Stimulated activated CD4-positive, alpha-beta T cell treated with anti-CD3 and anti-CD28 coated beads, Interleukin-1b, Interleukin-23, amount 100 ng/mL, for 4 hours (primary cell): ENCODE results near the gene RUVBL1.
"Not testable (repeated sequence)": the region's sequence is repeated elsewhere in the genome, so short reads cannot be mapped to it uniquely, and the experiment has no call there.

Source experiments
- DNase-seq, 2 donors: peaks; one replicate each; pipeline ENCODE4 v3.0.0-alpha.2; 2020; ENCODE audit warnings: low read depth in 2 of 2

The RUVBL1 gene

DNA sequence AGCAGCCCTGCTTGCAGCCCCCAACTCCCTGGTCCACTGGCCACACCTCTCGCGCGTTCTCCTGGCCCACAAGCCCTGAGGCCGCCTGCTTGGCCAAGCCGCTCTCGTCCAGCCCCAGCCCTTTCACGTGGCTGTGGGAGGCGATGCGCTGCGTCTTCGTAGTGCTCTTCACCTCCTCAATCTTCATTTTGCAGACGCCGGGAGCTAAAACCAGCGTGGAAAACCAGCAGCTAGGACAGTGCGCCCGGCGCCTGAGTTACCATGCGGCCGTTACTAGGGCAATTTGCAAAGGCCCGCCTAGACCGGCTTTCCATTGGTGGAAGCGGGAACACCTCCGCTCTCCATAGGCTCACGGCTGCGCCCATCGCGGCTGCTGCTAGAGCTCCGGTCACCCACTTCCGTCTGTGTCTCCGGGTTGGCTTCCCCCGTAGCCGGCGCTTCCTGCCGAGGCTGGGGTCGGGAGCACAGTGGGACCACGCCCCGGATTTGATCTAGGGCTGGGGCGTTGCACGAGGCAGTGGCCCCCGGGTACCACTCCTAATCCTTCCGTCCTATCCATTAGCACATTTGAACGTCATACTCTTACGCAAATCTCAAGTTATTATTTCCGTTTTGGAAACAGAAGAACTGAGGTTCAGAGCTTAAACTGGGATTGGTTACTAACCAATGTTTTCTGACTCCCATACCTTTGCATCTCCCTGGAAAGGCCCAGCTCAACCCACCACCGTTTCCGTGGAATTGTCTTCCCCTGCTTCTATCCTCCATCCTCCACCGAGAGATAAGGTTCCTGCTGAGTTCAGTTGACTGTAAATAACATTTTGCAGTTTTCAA is at the start of gene RUVBL1:
RUVBL1 (minus strand) TSS at position 275 of the 831 bp plus-strand sequence; CDS start at position 187, 88 bp downstream.
- peak; percentile 88 to 91 for DNase-seq

DNA sequence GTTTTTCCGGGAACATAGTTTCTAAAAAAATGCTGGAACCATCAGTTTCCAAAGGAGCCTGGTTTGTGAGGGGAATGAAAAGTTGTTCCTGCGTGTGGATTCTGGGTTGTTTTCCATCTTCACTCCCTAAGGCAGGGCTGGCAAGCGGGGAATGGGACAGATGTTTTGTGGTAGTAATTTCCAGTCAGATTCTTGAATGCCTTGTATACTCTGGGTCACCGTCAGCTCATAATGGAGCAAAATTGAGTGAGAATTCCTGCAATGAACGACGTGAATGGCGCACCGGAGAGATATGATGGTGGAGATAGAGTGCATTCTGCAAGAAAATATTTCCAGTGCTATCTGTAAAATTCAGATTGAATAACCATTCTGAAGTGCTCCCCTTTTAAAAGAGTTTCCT is 49.6 kb upstream of the RUVBL1 start:
- no peak for DNase-seq

DNA sequence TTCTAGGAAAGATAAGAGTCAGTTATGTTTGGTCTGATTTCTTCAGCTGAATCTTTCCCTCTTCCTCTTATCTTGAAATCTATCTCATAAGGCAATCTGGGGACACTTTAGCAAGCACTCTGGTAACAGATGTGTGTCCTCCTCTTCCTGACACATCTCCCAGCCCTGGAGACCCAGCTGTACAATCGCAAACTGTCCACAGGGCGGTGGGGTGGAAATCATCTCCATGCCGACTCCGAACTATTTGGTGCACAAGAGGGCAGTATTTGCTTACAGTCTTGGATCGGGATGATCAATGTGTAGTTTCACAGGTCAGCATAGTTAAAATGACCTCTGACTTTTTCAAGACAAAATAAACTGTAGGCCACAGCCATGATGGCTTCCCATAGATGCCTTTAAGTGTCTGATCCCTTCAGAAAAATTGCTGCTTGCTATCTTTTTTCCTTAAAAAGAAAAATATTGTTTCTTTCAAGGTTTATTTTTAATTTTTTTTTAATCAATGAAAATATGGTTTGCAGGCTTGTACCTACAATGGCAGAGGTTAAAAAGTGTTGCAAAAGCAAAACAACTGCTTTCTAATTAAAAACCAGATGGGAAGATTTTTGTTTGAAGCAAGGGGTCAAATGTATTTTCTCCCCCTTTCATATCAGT is 47.4 kb upstream of the RUVBL1 start:
- DNase-seq: no peak

DNA sequence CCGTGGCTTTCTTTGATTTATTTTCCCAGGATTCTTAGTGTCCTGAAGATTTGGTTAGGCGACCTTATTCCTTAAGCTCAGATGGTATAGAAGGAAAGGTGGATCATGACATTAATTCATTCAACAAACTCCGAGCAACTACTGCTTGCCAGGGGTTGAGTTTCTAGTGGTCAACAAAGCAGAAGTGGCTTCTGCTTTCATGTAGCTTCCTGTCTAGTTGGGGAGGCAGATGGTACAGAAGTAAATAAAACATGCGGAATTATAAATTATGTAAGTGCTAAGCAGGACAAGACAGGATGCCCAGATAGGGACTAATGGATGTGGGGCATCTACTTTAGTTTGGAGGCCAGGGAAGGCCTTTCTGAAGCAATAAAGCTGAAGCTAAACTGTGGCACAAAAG is 45.2 kb upstream of the RUVBL1 start:
- no peak for DNase-seq

DNA sequence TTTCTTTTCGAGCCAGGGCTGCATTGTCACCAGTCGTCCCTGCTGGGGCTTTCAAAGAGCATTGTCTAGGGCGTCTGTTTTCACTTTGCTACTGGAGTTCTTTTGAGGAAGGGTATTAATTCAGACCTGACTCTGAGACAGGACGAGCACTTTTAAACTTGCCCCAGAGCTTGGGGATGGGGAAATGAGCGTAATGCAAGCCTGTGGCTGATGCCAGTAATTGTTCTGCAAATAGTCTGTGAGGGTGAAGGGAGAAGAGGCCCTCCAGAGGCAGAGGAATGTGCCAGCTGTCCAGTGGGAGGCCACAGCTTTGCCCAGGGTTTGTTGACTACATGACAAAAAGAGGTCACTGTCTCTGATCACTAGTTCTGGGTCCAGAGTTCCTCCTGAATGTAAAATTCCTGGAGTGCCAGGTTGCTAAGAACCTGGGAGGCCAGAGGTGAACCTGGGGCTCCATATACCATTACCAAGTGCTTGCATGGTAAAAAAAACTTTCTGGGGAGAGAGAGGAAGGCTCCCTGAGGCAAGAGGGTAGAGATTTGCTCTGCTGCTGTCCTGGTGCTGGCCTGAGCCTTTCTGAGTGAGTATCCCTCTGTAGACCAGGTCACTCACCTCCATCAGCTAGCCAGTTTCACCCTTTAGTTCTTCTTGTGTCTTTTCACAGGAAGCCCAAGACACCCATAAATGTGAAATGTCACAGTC is 44.5 kb upstream of the RUVBL1 start:
- no peak for DNase-seq

DNA sequence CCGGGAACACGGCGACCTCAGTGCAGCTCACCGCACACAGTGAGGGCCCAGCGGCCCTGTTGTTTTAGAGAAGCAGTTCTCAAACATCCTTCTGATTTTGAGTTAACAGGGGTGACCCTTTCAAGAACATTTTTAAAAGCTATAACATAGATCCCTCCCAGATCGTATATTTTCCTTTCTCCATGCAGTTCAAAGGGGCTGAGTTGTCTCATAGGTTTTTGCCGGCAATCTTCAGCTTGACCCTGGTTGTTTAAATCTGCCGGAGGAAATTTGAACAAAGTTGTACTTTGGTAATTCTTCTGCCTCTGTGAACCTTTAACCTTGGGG is 44.0 kb upstream of the RUVBL1 start:
- DNase-seq: no peak

DNA sequence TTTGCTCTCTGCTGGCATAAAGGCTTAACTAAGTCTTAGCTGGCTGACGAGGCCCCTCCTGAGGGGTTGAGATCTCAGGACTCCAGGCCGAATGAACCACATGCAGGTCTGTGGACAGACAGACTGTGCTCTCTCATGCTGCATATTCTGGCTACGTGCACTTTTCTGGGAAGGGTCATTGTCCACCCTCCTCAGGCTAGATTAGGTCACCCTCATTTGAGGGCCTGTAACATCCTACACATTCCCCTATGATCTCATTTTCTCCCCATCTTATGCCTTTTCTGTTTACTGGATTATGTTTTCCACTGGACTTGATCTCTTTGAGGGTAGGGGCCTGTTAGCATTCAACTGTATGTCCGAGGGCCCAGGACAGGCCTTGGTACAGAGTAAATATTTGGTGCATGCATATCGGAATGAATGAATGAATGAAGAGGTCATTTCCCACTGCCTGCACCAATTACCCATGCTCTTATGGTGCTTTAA is 43.4 kb upstream of the RUVBL1 start:
- no peak for DNase-seq

DNA sequence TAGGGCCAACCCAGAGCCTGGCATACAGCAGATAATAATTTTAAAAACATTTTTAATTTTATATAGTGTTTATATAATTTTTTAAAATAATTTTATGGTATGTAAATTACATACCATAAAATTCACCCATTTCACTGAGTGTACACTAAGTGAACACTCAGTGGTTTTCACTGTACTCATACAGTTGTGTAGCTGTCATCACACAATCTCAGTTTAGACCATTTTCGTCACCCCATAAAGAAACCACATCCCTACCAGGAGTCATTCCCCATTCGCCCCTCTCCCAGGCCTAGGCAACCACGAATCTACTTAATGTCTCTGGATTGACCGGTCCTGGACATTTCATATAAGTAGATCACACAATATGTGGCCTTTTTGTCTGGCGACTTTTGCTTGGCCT is 39.8 kb upstream of the RUVBL1 start:
- no peak for DNase-seq

DNA sequence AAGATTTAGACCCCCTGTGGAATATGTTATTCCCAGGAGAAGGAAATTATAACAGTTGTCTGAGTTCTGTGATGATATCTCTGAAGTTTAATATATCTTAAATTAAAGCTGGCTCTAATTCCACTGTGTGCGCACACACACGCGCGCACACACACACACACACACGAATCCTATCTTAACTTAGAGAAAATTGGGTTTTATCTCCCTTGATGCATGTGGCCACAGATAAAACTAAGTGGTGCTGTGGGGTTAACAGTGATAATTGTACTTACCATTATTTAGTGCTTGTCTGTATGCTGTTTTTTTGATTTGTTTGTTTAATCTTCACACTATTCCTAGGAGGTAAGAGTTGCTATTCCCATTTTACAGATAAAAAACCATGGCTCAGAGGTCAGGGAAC is 37.0 kb upstream of the RUVBL1 start:
- DNase-seq: no peak

DNA sequence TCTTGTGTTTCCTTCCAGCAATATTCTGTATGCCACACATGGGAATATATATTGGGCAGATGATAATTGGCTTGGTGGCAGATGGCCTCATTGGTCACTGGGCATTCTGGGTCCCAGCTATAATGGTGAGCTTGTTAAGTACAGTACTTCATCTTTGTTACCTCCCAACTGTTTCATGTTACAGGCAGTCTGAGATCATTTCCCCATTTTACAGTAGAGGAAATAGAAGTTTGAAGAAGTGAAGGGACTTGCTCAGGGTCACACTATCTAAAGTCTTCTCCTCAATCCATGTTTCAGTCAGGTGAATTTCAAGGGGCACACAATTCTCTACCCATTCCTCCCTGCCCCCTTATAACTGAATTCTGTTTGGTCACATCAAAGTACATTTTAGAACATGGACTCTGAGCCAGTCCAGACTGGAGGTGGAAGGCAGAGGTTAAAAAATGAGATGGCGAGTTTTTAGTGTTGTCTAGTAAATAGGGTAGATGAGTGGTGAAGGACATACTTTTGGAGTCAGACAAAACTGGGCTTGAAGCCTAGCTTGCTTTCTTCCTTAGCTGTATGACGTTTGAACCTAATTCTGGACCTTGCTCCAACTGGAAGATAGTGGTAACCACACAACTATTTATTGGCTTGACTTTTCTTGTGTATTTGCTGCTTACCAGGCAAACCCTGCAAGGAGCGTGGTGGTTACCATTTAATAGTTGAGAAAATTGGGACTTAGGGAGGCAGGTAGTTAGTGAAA is 32.2 kb upstream of the RUVBL1 start:
- DNase-seq: no peak

DNA sequence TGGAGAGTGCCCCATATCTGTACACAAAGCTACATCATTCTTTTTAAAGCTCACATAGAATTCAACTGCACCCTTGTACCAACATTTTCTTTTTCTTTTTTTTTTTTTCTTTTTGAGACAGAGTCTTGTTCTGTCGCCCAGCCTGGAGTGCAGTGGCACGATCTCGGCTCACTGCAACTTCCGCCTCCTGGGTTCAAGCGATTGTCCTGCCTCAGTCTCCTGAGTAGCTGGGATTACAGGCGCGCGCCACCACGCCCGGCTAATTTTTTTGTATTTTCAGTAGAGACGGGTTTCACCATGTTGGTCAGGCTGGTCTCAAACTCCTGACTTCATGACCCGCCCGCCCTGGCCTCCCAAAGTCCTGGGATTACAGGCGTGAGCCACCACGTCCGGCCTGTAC is 30.7 kb upstream of the RUVBL1 start:
- DNase-seq: not testable (repeated sequence)

DNA sequence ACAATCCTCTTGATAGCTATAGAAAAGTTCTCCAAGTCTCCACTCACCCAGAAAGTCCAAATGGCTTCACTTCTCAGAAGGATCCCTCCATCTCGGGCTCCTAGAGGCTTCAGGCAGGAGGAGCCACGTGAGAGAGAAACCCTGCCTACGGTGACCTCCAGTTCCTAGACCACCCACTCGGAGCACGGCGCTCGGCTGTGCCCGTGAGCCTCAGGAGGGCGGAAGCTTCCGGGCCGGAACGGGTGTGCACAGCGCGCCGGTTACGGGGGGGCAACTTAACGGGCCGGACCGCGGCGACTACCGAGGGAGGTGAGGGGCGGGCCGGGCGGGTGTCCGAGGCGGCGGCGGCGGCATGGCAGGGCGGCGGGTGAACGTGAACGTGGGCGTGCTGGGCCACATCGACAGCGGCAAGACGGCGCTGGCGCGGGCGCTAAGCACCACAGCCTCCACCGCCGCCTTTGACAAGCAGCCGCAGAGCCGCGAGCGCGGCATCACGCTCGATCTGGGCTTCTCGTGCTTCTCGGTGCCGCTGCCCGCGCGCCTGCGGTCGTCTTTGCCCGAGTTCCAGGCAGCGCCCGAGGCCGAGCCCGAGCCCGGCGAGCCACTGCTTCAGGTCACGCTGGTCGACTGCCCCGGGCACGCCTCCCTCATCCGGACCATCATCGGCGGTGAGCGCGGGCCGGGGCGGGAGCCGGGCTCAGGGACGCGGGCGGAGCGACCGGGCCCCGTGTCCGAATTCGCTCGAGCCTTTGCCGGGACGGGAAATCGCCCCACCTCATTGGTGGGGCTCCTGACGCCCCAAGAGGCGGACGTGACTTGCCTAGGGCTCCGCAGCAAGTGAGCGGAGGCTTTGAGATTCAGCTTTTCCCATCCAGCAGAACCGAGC is 29.8 kb upstream of the RUVBL1 start, which contains the start of gene EEFSEC:
EEFSEC (plus strand) TSS at position 326 of the 886 bp plus-strand sequence; CDS start at position 353, 27 bp downstream.
- DNase-seq: peak; percentile 78 to 87

DNA sequence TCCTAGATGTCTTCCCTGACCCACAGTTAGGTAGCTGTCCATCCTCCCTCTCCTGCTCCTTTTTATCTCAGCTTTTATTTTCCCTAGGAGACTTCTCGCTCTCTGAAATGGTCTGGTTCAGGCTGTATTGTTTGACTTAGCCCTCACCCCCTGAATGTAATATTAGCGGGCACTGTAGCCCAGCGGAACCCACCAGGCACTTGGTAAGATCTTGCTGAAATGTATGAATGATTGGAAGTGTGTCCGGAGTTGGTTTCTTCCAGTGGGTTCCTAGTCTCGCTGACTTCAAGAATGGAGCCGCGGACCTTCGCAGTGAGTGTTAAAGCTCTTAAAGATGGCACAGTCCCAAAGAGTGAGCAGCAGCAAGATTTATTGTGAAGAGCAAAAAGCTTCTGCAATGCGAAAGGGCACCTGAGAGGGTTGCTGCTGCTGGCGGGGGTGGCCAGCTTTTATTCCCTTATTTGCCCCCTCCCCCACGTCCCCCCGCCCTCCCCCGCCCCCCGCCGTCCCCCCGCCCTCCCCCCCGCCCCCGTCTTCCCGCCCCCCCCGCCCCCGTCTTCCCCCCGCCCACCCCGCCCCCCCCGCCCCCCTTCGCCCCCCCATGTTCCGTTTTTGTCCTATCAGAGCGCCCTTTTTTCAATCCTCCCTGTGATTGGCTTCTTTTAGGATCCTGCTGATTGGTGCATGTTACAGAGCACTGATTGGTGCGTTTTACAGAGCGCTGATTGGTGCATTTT is 29.0 kb upstream of the RUVBL1 start:
- DNase-seq: no peak

DNA sequence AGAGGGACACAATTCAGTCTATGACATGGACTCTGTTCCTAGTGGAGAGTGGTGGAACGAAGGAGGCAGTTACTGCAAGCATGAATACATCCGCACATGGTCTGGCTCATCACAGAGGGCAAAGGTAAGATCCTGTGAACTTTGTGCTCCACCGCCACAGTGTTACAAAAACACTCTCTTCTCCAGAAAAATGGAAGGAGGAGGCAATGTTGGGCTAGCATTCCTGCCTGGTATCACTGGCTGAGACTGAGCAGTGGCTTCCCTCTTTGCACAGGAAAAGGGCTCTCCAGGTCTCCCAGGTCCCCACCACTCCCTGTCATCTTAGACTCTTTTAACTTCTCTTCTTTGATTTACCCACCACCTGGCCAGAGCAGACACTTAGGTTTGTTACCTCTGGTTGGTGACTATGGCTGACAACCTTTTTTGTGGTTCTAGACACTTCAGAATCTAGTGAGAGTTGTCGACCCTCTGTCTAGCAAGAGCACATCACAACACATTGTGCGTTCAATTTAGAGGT is 28.2 kb upstream of the RUVBL1 start:
- no peak for DNase-seq

DNA sequence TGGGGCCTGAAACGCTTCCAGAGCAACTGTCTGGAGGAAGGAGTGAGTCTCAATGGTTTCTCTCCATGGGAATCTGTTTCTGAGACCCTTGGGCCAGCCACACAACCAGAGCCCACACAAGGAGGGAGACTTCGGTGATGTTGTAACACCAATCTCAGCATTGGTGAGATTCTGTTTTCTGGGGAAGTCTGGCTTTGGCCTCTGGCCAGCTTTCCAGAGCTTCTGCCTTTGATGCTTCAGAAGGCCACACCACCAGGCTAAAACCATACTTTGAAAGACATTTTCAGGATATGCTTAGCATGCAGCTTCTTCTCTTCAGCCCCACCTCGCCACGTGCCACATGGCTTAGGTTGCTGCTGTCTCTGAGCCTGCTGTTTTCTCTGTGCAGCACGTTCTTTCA is 26.0 kb upstream of the RUVBL1 start:
- DNase-seq: no peak

DNA sequence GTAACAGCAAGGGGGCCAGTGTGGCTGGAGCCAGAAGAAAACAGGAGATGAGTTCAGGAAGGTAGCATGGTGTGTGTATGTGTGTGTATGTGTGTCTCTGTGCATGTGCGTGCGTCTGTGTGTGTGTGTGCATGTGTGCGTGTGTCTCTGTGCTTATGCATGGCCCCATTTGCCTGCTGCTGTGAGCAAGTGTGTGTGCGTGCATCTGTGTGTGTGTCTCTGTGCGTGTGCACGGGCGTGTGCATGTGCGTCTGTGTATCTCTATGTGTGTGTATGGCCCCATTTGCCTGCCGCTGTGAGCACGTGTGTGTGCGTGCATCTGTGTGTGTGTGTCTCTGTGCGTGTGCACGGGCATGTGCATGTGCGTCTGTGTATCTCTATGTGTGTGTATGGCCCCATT is 22.6 kb upstream of the RUVBL1 start:
- no peak for DNase-seq

DNA sequence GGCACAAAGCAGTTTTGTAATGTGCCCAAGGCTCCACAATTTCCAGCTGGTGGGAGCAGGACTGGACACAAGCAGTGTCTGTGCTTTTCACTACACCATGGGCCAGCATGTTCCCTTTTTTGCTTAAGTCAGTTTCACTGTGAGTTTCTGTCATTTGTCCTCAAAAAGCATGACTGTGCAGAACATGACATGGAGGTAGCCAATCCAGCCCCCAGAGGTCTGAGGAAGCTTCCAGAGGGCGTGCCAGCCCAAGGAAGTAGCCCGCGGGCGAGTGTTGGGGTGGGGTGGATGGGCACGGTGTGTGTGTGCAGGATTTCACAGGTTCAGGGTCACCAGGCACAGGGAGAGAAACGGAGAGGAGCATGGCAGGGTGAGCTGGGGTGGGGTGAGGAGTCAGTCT is 21.7 kb upstream of the RUVBL1 start:
- no peak for DNase-seq

DNA sequence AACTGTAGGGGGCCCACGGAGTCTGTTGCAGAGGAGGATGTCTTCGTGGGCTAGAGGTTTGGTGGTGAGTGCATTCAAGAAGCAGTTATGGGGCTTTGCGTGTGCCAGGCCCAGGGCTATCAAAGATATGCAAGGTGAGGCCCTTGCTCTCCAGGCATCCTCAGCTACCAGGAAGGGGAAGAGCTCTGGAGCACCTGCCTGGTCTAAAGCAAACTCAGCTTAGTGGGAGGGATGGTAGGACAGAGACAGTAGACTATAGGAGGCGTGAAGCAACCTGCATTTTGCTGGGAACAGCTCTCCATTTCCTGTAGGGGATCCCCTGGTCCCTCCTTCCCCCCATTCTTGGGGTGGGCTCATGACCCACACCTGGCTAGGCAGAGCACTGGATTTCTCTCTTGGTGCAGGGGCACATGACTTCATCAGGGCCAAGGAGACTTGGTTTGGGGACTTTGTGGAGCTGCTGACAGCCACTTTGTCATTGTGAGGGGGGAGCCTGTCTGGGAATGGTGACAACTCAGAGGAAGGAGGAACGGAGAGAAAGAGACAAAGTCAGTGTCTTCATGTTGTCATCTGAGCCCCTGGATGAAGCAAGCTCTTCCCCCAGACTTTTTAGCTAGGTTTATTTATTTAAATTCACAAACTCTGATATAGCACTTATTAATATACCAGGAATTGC is 21.0 kb upstream of the RUVBL1 start:
- DNase-seq: no peak

DNA sequence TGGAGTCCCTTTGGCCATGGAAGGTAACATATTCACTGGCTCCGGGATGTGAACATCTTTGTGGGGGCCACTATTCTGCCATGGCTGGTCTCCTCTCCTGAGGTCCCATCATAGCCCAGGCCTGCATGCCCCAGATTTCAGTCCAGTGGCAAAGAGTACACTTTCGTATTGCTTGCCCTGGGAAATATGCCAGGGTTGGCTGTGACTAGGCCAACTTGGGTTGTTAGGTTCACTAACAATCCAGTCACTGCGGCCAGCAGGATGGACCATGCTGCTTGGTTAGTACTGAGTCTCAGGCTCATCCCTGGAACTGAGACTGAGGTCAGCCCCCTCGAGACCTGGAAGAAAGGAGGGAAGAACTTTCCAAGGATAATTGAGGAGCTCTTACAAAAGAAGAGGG is 19.9 kb upstream of the RUVBL1 start:
- DNase-seq: no peak
